Tibial nerve (tissue), 4 donors: ENCODE data around the gene ARPC1A. TPM values are rescaled to one million over a fixed set of nuclear protein-coding genes. Genes with fewer than 3 reads are reported as not detected.

ENCODE experiments used
- DNase-seq, 2 donors: peaks; one replicate each; pipeline ENCODE4 v3.0.0-alpha.2; 2019; ENCODE audit warnings: low spot score in 2 of 2
- H3K27ac ChIP-seq, 4 donors: fragments of 200-600 bp; sonication (generic) in 3 of 4; one replicate each; pipeline ENCODE4 v1.5.1; 2017 to 2019; ENCODE audit warnings: mild to moderate bottlenecking in 1 of 4
- H3K27me3 ChIP-seq, 2 donors: fragments of 200-600 bp; sonication (generic) in 1 of 2; one replicate each; pipeline versions ENCODE4 v1.5.1 to v1.6.0; 2017 to 2019
- H3K36me3 ChIP-seq, 3 donors: fragments of 200-600 bp; sonication (generic); one replicate each; pipeline ENCODE4 v1.5.1; 2018 to 2019
- H3K4me1 ChIP-seq, 4 donors: fragments of 200-600 bp; sonication (generic) in 3 of 4; one replicate each; pipeline ENCODE4 v1.5.1; 2017 to 2019
- H3K4me3 ChIP-seq, 4 donors: fragments of 200-600 bp; sonication (generic) in 3 of 4; one replicate each; pipeline ENCODE4 v1.5.1; 2017 to 2019; ENCODE audit warnings: mild to moderate bottlenecking in 1 of 4, moderate library complexity in 1 of 4
- H3K9me3 ChIP-seq, 4 donors: fragments of 200-600 bp; sonication (generic) in 3 of 4; one replicate each; pipeline ENCODE4 v1.5.1; 2017 to 2019
- CTCF ChIP-seq, 5 experiments: fragments of 200-600 bp in 3 of 5; fragments of 450-650 bp in 2 of 5; sonication (generic) in 3 of 5; IDR thresholded peaks; one replicate each; pipeline ENCODE4 v1.5.1; 2016 to 2019; ENCODE audit warnings: antibody characterized with exemption in 5 of 5, mild to moderate bottlenecking in 3 of 5, moderate library complexity in 2 of 5
- EP300 ChIP-seq, 2 donors: sonication (generic); formaldehyde crosslinking; IDR thresholded peaks; one replicate each; pipeline ENCODE4 v1.6.1; 2017; ENCODE audit warnings: antibody characterized with exemption in 2 of 2, mild to moderate bottlenecking in 1 of 2
- POLR2A ChIP-seq, 2 donors: fragments of 450-650 bp; IDR thresholded peaks; one replicate each; pipeline ENCODE4 v1.6.1; 2017; ENCODE audit warnings: antibody characterized with exemption in 2 of 2, mild to moderate bottlenecking in 2 of 2, moderate library complexity in 2 of 2
- WGBS, 2 donors: methylation state at CpG; one replicate each; pipeline ENCODE4 v1.1.5; 2018; 5-methylcytosine and 5-hydroxymethylcytosine counted together
- total RNA-seq, 4 donors: library from RNA; depleted of rRNA; stranded (reverse); fragments of >200 nt; gene quantifications; one replicate each; pipeline ENCODE4 v1.1.0, GENCODE V29; 2016

Gene ARPC1A
- total RNA-seq, 4 donors from 2014 or later = 92.2 to 151 (median 118) TPM

- no peak for DNase-seq
- Histone ChIP-seq H3K9me3 (no peaks in the 10 kb centered on the region), H3K27ac (no peak overlapping the region), H3K27me3 (no peaks in the 10 kb centered on the region), H3K4me1 (no peaks in the 10 kb centered on the region), H3K36me3 (peaks cover 0 to 8% (median 0%) of the 10 kb centered on the region in 3 donors), H3K4me3 (no peak overlapping the region)
- 81 to 82% methylated on average over 10 of the region's 10 CpGs for WGBS, 2 donors
- TF ChIP-seq CTCF (IDR thresholded peaks at IDR 0.05) = no peak
- TF ChIP-seq POLR2A (IDR thresholded peaks at IDR 0.05) = no peak
- no peak for TF ChIP-seq EP300 (IDR thresholded peaks at IDR 0.05)
These were observed 34.6 kb upstream of the ARPC1A start for GRCh38 chr7:99290980-99291607.

- Histone ChIP-seq H3K9me3 (no peaks in the 10 kb centered on the region), H3K27me3 (no peaks in the 10 kb centered on the region), H3K27ac (no peak overlapping the region), H3K36me3 (peaks cover 0 to under 1% (median 0%) of the 10 kb centered on the region in 3 donors), H3K4me1 (no peaks in the 10 kb centered on the region), H3K4me3 (no peak overlapping the region)
- 90 to 91% methylated on average over 13 to 14 of the region's 14 CpGs for WGBS, 2 donors
- DNase-seq = no peak
- TF ChIP-seq EP300 (IDR thresholded peaks at IDR 0.05) = no peak
- TF ChIP-seq POLR2A (IDR thresholded peaks at IDR 0.05) = no peak
- TF ChIP-seq CTCF (IDR thresholded peaks at IDR 0.05) = no peak
These were observed 33.6 kb upstream of the ARPC1A start for GRCh38 chr7:99292127-99292526.

- Histone ChIP-seq H3K4me1 (no peaks in the 10 kb centered on the region), H3K36me3 (no peaks in the 10 kb centered on the region), H3K9me3 (no peaks in the 10 kb centered on the region), H3K27ac (no peak overlapping the region), H3K27me3 (no peaks in the 10 kb centered on the region), H3K4me3 (no peak overlapping the region)
- TF ChIP-seq EP300 (IDR thresholded peaks at IDR 0.05) (no peak), POLR2A (IDR thresholded peaks at IDR 0.05) (no peak), CTCF (IDR thresholded peaks at IDR 0.05) (no peak)
- no peak for DNase-seq
- 91 to 95% methylated on average over 1 of the region's 1 CpG for WGBS, 2 donors
These were observed 32.5 kb upstream of the ARPC1A start for GRCh38 chr7:99293167-99293566.

GRCh38 chr7:99293650-99294049 is 32.0 kb upstream of the ARPC1A start:
- H3K4me3 ChIP-seq = no peak overlapping the region
- no peaks in the 10 kb centered on the region for H3K9me3 ChIP-seq
- no peaks in the 10 kb centered on the region for H3K36me3 ChIP-seq
- 79 to 80% methylated on average over 4 of the region's 4 CpGs for WGBS, 2 donors
- no peak for DNase-seq
- no peak overlapping the region for H3K27ac ChIP-seq
- H3K4me1 ChIP-seq = no peaks in the 10 kb centered on the region
- TF ChIP-seq POLR2A (IDR thresholded peaks at IDR 0.05) (no peak), CTCF (IDR thresholded peaks at IDR 0.05) (no peak), EP300 (IDR thresholded peaks at IDR 0.05) (no peak)
- no peaks in the 10 kb centered on the region for H3K27me3 ChIP-seq

- Histone ChIP-seq H3K36me3 (no peaks in the 10 kb centered on the region), H3K27ac (no peak overlapping the region), H3K27me3 (no peaks in the 10 kb centered on the region), H3K4me3 (no peak overlapping the region), H3K9me3 (no peaks in the 10 kb centered on the region), H3K4me1 (no peaks in the 10 kb centered on the region)
- no peak for TF ChIP-seq POLR2A (IDR thresholded peaks at IDR 0.05)
- no peak for TF ChIP-seq EP300 (IDR thresholded peaks at IDR 0.05)
- TF ChIP-seq CTCF (IDR thresholded peaks at IDR 0.05) = no peak
- no peak for DNase-seq
- WGBS, 2 donors = 82 to 90% methylated on average over 5 of the region's 5 CpGs
These were observed 29.2 kb upstream of the ARPC1A start for GRCh38 chr7:99296471-99296870.
